Gastroesophageal sphincter (tissue), 2 donors: ENCODE measurements around the gene SERPINB6.

ENCODE experiments used
- EP300 ChIP-seq: sonication (generic); formaldehyde crosslinking; IDR thresholded peaks from one replicate; pipeline ENCODE4 v1.6.1; 2017; ENCODE audit warnings: antibody characterized with exemption, mild to moderate bottlenecking
- POLR2A ChIP-seq, 2 donors: fragments of 450-650 bp; IDR thresholded peaks; one replicate each; pipeline ENCODE4 v1.6.1; 2017; ENCODE audit warnings: antibody characterized with exemption in 2 of 2, mild to moderate bottlenecking in 2 of 2, moderate library complexity in 1 of 2

GRCh38 chr6:2980465-2980855 lies 9.1 kb upstream of the SERPINB6 start:
- TF ChIP-seq EP300 (no peak), POLR2A (IDR thresholded peaks at IDR 0.05) (no peak)
